ENCODE results near the gene INTS14.

Gene INTS14

DNA sequence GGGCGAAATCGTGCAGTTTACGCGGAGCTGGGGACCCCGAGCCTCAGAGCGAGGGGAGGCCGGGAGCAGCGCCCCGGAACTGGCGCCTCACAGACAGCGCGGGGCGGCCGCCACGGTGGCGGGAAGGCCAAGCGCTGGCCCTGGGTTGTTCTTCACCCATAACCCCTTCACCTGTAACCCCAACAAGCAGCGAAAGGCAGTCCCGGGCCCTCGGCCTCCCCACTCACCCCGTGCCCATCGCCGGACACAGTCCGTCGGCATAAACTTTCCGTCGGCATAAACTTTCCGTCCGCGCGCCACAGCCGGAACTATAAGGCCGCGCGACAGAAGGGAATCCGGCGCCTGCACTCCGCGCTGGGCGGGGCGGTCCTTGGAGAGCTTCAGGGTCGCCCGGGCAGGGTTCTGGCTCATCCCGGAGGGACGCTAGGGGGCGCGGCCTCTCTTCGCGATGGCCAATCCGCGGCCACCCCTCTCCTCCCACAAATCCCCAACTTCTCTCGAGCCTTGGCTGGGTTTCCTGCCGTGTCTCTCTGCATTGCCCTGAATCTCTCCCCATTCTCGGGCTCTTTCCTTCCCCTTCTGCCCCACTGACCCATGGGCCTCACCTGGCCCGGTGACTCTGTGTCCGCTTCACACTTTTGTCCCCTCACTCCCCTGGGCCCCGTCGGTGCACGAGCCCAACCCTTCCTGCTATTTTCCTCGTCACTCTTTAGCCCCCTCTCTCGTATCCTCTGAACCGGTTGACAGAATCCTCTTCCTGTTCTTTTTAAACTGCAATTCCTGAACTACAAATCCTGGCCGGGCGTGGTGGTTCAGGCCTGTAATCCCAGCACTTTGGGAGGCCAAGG, at the start of gene INTS14:
TSS of gene INTS14 (minus strand) at position 261 of the 848 bp plus-strand sequence. CDS start 3,751 bp downstream, outside the sequence.
- DNase-seq (ENCODE audit: extremely low spot score, insufficient read length, low read depth) (peak; percentile 96), FAIRE-seq (peak; percentile 94)

DNA sequence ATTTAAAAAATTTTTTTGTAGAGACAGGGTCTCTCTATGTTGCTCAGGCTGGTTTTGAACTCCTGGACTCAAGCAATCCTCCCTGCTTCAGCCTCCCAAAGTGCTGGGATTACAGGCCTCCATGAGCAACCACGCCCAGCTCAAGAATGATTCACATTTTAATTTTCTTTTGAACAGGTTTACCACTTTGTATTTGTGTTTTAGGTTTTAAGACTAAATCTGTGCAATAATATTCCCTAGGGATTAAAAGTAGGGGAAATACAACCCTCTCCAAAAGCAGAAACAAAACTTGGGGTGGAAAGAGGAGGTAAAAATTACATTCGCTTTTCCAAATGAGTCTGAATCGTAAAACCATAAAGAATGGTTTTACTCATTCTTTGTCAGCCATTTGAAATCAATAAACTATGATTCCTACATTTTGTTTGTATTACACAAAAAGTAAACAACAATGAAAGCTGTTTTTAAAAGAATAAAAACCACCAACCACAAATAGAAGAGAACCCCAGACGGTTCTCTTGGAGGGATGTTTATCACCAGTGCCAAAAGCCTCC, 48.6 kb upstream of the INTS14 start:
- FAIRE-seq (no peak), DNase-seq (ENCODE audit: extremely low spot score, insufficient read length, low read depth) (no peak)

DNA sequence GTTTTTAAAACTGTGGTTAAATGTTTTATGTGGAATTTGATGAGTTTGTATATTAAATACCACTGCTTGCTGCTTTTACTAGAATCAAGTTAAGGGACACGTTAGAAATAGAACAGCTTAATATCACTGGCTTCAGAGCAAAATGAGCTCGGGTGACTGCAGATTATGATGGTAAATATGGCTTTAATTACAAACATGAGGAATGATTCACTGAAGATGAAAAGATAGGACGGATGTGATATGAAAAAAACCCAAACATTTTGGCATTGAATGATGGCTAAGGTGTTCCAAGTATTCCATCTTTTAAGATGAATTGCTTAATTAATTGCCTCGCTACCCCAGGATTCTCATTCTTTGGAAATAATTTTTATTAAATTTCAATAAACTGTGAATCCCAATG, 44.5 kb upstream of the INTS14 start:
- FAIRE-seq (no peak), DNase-seq (ENCODE audit: extremely low spot score, insufficient read length, low read depth) (no peak)

DNA sequence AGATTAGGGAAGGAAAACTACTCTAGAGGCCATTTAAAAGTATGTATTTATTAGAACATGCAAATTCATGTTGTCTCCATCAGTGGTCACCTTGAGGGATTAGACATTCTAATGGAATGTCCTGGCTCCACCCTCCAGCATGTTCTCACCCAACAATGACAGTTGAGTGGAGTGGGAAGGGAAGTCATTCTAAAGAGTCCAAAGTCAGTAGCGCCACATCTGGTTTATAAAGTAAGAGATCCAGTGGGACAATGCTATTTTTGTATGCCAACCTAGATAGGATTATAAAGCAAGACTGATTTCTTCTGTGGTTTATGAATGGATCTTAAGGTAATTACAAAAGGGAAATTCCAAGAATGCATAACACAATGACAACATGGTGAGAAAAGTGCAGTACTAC, 44.1 kb upstream of the INTS14 start:
- FAIRE-seq (no peak), DNase-seq (ENCODE audit: extremely low spot score, insufficient read length, low read depth) (no peak)

DNA sequence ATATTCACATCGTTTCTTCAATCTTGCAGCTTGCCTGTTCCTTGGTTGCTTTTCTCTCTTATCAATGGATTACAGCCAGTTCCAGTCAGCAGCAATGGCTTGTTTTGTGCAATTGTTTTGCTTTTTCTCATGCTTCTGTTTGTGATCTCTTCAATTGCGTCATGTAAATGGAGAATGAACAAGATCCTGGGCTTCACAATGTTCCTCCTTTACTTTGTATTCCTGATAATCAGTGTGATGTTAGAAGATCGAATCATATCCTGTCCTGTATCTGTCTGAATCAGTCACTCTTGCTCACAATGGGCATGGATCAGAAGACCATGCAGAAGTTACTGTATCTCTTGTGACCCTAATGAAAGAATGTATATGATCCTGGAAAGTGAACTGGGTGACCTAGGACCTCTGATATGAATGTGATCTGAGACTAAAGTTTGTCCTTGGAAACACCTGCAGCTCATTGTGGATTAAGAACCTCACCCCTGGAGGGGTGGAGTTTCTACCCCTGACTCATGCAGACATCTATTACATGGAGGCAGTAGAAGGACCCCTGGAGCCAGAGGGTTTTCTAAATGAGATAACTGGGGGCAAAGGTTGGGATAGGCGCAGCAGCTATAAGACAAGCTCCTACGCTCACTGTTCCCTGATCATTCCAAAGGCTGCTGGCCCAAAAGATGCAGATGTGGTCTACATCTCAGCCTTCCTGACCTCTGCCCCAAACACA, 43.0 kb upstream of the INTS14 start:
- no peak for DNase-seq (ENCODE audit: extremely low spot score, insufficient read length, low read depth)
- no peak for FAIRE-seq

DNA sequence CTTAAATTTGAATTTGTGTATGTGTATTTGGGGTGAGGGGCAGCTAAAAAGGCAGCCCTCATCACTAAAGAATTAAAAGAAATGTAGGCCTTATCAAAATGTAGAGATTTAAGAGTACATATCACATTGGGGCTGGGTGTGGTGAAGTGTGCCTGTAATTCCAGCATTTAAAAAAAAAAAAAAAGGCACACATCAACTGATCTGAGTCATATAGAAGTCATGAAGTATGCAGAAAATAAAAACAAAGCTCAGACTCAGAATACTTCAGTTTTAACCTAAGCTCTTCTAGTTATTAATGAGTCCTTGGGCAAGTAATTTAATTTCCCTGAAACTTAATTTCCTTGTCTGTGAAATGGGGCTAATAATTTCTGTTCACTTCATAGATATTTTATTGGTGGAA, 42.4 kb upstream of the INTS14 start:
- FAIRE-seq, result no peak
- DNase-seq (ENCODE audit: extremely low spot score, insufficient read length, low read depth), result no peak

DNA sequence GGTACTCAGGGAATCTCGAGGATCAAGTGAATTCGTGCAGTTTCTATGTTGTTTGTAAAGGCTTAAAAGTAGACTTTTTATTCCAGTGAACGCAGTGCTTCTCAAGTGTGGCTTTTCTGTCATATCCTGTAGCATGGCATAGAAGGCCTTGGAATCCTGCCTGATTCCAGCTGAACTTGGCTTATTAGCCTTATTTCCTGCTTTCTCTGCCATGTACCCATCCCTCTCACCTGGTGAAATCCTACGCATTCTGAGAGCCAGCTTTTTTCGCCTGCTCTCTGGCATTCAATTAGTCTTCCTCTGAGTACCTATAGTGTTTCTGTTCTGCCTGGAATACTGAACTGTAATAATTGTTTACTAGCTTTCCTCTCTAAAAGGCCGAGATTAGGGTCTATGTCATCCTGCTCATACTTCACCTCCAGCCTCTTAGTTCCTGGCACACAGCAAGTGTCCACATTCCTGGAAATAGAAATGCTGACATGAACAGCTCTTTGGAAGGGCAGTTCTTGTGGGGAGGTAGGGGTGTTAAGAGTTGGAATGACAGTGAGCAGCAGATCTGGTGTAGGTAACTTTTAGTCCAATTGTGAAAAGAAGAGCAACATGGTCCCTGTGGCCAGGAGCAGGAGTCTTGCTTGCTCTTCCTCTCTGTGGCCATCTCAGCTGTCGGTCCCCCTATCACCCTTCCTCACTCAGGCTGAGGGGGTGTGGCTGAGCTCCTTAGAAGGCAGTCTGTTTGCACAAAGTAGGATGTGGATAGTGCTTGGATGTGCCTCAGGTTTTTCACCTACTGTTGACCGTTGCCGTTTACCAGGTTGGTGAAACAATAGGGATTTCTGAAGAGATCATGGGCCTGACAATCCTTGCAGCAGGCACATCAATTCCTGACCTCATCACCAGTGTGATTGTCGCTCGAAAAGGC, 41.2 kb upstream of the INTS14 start:
- FAIRE-seq, result no peak
- no peak for DNase-seq (ENCODE audit: extremely low spot score, insufficient read length, low read depth)

DNA sequence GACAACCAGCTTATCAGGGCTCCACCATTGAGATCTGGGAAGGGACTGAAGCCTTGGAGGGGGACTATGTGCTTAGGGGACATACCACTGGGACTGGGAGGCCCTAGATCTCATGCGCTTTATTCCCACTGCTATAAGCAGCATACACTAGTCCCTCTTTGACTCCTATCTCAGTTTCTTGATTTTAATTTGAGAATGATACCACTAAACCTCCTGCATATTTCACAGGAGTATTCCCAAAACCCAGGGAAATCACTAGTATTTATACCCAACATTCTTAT, 40.1 kb upstream of the INTS14 start:
- no peak for FAIRE-seq

DNA sequence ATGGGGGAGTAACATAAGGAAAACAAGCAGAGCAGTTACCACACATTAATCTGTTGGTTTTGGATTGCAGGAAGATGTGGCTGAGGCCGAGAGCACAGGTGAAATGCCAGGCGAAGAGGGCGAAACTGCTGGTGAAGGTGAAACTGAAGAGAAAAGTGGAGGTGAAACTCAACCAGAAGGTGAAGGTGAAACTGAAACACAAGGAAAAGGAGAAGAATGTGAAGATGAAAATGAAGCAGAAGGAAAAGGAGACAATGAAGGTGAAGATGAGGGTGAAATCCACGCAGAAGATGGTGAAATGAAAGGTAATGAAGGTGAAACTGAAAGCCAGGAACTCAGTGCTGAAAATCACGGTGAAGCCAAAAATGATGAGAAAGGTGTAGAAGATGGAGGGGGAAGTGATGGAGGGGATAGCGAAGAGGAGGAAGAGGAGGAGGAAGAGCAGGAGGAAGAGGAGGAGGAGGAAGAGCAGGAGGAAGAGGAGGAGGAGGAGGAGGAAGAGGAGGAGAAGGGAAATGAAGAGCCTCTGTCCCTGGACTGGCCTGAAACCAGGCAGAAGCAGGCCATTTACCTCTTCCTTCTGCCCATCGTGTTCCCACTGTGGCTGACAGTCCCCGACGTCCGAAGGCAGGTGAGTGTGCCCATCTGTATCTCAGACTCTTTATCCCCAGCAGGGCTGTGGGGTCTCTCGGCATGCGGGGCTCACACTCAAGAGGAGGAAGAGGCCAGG, 39.5 kb upstream of the INTS14 start:
- DNase-seq (ENCODE audit: extremely low spot score, insufficient read length, low read depth) (no peak), FAIRE-seq (no peak)

More for the DNA sequence above, 40.1 kb upstream of the INTS14 start:
- DNase-seq (ENCODE audit: extremely low spot score, insufficient read length, low read depth), result no peak

DNA sequence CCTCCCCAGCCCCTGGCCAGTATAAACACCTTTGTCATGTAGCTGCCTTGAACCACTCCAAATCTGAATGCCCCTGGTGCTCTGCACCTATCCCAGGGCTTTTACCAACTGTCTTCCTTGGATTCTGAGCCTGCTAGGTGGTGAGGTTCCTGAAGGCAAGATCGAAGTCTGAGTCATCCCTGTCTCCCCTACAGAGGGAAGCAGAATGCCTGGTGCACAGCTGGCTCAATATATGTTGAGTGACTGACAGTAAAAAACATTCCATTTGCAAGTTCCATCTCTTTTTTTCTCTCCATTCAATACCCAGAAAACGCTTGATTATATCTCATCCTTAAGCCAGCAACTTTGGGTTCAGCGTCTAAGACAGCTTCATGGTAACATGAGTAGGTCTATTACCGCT, 35.6 kb upstream of the INTS14 start:
- FAIRE-seq (no peak), DNase-seq (ENCODE audit: extremely low spot score, insufficient read length, low read depth) (no peak)

DNA sequence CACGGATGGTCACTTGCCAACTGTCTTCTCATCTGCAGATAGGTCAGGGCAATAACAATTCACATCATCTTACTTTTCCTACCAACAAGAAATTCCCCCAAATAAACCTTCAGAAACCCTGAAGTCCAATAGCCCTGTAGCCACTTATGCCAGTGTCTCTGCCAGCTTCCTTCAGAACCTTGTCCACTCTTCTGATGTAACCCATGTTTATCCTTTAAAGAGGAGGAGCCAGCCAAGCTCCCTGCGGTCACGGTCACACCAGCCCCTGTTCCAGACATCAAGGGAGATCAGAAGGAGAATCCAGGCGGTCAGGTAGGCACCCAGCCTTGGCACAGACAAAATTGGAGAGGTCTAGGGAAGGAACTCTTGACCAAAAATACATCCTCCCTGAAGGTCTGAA, 34.5 kb upstream of the INTS14 start:
- no peak for DNase-seq (ENCODE audit: extremely low spot score, insufficient read length, low read depth)
- no peak for FAIRE-seq

DNA sequence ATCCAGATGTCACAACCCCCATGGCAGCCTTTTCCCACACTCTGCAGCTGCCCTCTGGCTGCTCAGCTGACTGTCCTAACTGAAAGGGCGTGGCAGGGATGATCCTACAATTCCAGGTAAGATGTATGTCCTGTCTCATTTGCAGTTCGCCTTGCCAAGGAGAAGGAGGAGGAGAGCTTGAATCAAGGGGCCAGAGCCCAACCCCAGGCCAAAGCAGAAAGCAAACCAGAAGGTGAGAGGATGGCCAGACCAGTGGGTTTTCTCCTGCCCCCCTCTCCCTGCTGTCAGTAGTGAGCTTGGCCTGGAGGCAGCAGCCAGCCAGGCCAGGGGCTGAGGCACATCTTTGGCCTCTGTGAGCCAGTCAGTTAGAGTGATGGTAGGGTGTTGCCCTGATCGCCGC, 33.4 kb upstream of the INTS14 start:
- DNase-seq (ENCODE audit: extremely low spot score, insufficient read length, low read depth), result no peak
- FAIRE-seq, result no peak

DNA sequence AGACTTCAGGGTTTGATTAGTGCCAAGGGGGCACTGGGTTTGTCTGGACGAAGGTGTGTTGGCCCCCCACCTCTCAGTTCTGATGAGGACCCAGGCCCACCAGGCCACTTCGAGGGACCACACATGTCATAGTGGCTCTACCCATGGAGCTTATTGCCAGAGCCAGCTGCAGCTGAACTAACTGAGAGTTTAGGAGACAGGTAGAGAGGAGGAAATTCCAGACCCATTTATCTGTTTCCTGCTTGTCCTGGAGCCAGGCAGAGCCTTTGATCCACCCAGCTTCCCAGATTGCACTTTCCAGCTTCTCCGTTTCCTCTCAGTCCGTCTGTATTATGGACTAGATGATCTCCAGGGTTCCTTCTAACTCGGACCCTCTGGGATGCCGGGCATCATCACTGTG, 31.7 kb upstream of the INTS14 start:
- FAIRE-seq (no peak), DNase-seq (ENCODE audit: extremely low spot score, insufficient read length, low read depth) (no peak)

DNA sequence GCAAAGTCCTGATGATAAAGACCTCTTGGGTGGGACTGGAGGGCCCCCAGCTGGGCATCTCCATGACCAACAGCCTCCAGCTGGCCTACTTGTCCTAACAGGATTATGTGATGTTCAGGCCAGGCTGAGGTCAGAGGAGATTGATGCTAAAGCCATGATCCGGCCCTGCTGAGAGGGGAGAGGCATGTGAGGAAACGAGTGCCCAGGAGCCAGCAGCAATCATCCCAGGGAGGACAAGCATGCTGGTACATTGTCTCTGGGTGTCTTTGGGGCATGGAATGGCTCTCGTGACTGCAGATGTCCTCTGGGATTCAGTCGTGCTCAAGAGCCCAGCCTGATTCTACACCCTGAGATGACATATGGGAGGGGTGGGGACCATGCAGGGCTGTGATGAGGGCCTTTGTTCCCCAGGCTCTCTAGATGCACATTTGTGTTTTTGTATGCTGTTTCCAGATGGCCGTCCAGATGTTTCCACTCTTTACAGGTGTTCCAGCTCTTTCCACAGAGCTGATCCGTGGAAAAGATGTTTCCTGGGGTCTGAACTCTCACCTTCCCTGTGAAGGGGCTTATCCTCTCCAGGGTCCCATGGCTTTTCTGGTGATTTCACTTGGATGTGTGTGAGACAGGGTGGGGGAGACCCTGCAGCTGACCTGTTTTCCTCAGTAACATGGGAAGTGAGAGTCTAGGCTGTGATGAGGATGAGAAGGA, 31.0 kb upstream of the INTS14 start:
- no peak for DNase-seq (ENCODE audit: extremely low spot score, insufficient read length, low read depth)
- FAIRE-seq, result no peak

DNA sequence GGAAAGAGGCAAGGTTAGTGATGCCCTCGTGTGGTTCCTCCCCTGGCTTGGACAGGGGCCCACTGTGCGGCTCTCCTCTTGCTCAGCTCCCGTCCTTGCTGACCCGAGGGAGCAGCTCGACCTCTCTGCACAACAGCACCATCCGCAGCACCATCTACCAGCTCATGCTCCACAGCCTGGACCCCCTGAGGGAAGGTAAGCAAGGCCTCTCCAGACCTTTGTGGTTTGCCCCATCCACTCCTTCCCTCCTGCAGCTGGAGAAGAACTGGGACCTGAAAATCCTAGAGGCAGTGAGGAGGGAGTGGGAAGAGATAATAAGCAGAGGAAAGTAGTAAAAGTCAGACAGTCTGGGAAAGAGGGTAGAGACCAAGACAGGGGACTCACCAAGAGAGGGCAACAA, 28.6 kb upstream of the INTS14 start:
- FAIRE-seq (no peak), DNase-seq (ENCODE audit: extremely low spot score, insufficient read length, low read depth) (no peak)

DNA sequence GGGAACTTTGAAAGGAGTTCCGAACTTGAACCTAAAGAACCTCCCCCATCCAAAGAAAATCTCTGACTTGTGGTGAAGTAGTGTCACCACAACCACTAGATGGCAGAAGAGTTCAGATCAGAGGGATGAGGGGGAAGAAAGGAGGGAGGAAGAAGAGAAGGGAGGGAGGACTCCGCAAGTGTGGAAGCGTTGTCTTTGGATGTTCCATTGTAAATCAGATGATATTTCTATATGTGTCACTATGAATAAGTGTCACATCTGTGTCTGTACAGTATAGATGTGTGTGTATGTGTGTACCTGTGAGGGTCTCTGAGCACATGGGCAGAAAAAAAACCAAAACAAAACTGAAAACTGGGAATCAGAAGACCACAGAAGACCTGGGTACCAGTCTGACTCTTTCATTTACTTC, 27.8 kb upstream of the INTS14 start:
- DNase-seq (ENCODE audit: extremely low spot score, insufficient read length, low read depth), result peak; percentile 52
- FAIRE-seq, result peak; percentile 72

DNA sequence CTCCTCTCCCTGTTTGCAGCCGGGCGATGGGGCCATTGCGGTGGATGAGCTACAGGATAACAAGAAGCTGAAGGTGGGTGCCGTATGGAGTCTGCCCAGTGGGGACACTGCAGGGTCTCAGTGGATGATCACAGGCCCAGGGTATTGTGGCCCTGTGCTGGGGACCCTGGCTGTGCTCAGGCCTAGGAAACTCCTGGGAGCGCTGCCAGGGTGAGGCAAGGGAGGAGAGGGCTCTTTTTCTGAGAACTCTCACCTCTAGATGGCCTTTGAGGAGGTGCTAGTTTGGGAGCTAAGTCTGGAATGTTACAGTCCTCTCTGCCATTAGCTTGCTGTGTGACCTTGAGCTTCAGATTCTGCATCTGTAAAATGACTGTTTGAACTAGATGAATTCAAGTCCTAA, 27.2 kb upstream of the INTS14 start:
- FAIRE-seq (no peak), DNase-seq (ENCODE audit: extremely low spot score, insufficient read length, low read depth) (no peak)

DNA sequence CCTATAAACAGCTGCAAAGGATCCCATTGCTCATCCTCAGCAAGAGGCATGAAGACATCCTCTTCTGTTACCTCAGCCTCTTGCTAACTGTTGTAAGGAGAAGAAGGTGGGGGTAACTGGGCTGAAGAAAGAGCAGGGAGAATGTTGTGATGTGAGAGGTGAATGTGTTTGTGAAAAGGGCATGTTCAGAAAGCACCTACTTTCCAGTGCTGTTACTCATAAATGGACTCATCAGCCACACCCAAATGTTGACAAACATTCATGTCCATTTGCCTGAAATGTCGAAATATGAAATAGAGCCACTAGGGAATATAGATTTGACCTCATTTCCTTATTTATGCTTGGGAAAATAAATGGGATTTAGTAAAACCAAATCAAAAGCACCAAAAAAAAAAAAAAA, 23.4 kb upstream of the INTS14 start:
- FAIRE-seq (no peak), DNase-seq (ENCODE audit: extremely low spot score, insufficient read length, low read depth) (no peak)

DNA sequence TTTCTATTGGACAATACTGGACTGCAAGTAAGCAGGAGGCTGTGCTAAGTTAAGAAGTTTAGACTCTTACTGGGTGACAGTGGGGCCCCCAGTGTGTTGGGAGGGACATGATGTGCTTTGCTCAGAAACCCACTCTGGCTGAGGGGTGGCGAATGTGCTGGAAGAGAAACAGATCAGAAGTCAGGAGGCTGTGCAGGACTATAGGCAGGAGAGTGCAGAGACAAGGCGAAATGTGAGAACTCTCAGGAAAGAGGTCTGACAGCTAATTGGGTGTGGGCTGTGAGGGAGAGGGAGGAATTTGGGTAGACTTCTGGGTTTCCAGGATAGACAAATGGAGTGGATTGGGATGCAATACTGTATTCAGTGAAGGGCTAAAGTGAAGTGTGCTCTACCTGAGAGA, 22.8 kb upstream of the INTS14 start:
- DNase-seq (ENCODE audit: extremely low spot score, insufficient read length, low read depth), result no peak
- no peak for FAIRE-seq

Data from GM18507 (cell line).